Pons (tissue), 1 donor: ENCODE data around the gene ASS1.
"Not testable (repeated sequence)": the region's sequence is repeated elsewhere in the genome, so short reads cannot be mapped to it uniquely, and the experiment has no call there.

ENCODE experiments used
- DNase-seq: peaks from one replicate; pipeline ENCODE4 v3.0.0-alpha.2; 2016; ENCODE audit warnings: low spot score

The ASS1 gene

DNA sequence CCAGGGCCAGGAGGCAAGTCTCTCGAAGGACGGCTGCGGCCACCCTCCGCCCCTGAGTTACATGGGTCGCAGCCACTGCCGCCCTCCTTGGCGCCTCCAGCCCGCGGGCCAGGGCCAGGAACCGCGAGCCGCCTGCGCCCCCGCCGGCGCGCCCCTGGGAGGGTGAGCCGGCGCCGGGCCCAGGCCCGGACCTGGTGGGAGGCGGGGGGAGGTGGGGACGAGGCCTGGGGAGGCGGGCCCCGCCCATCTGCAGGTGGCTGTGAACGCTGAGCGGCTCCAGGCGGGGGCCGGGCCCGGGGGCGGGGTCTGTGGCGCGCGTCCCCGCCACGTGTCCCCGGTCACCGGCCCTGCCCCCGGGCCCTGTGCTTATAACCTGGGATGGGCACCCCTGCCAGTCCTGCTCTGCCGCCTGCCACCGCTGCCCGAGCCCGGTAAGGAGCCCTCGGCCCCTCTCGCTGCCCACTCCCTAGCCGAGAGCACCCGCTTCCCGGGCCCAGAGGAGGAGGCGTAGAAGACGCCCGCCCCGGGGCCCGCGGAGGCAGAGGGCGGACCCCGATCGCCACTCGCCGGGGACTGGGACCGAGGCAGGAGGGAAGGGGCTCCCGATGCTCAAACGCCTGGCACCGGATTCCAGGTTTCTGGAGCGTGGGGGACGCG lies at the start of gene ASS1:
Gene ASS1, plus strand, starts transcription at position 397 of the 657 bp plus-strand sequence. CDS start 7,268 bp downstream, outside the sequence.
- DNase-seq = no peak

GRCh38 chr9:130395810-130396435 lies 48.8 kb upstream of the ASS1 start:
- DNase-seq = no peak

GRCh38 chr9:130396581-130396980 lies 48.2 kb upstream of the ASS1 start:
- no peak for DNase-seq

DNA sequence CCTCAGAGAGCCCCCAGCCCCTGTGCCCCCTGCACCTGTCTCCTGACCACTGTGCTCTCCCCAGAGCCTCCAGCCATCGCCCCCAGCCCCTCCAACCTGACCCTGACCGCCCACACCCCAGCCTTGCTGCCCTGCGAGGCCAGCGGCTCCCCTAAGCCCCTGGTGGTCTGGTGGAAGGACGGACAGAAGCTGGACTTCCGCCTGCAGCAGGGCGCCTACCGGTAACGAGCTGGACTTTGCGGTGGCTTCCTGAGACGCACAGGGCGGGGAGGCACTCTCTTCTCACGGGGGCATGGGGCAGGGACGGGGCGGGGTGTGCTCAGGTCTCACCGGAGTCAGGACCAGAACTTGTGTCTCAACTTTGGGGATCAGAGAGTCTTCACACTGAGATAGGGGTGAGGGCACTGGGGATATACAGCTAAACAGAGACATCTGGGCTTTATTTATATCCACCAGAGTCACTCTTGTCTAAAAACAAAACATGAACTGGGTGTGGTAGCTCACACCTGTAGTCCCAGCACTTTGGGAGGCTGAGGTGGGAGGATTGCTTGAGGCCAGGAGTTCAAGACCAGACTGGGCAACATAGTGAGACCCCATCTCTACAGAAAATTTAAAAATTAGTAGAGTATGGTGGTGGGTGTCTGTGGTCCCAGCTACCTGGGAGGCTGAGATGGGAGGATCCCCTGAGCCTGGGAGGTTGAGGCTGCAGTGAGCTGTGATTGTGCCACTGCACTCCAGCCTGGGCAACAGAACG lies 46.1 kb upstream of the ASS1 start:
- DNase-seq = no peak

DNA sequence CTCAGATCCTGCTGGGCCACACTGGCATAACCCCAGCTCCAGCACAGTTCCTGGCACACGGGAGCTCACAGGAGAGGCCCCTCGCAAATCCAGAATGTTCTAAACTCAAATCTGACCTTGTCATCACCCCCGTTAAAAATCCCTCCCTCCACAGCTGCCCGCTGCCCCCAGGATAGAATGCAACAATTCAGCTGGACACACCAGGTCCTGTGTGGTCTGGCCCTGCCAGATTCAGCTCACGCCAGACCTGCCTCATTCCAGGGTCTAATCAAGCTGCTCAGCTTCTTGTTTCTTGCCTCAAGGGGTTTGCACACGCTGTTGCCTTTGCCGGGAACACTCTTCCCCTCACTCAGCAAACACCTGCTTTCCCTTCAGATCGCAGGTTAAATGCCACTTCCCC lies 45.0 kb upstream of the ASS1 start:
- DNase-seq = no peak

DNA sequence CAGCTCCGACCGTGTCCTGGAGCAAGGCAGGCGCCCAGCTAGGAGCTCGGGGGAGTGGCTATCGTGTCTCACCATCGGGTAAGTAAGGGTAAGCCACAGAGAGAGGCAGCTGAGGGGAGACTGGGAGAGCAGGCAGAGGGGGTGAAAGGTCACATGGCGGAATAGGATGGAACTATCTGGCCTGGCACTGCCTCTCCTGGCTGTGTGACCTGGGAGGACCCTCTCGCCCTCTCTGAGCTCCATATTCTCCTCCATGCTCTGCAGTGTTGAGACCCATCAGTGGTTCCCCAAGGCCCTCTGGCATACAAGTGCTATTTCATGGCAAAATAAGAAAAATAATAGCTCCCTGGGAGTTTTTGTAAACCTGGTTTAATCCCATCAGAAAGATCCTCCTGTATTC lies 43.9 kb upstream of the ASS1 start:
- DNase-seq = no peak

- not testable (repeated sequence) for DNase-seq
Measured at GRCh38 chr9:130401742-130402141, 43.0 kb upstream of the ASS1 start.

DNA sequence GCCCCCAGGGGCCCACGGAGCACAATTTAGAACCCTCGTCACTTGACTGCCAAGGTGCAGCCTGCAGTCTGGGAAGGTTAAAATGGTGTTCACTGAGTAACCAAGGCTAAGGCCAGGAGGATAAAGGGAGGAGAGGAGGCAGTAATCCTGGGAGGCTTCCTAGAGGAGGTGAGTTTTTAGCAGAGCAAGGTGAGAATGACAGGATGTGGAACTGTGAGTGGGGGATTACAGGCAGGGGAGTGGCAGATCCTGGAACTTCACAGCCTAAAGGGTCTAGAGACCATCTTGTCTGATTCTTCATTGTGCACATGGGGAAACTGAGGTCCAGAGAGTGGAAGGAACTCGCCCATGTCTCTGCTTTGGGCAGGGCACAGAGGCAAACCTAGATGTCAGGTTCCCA lies 42.5 kb upstream of the ASS1 start:
- DNase-seq = no peak

GRCh38 chr9:130402645-130403440 lies 41.9 kb upstream of the ASS1 start:
- DNase-seq = no peak

DNA sequence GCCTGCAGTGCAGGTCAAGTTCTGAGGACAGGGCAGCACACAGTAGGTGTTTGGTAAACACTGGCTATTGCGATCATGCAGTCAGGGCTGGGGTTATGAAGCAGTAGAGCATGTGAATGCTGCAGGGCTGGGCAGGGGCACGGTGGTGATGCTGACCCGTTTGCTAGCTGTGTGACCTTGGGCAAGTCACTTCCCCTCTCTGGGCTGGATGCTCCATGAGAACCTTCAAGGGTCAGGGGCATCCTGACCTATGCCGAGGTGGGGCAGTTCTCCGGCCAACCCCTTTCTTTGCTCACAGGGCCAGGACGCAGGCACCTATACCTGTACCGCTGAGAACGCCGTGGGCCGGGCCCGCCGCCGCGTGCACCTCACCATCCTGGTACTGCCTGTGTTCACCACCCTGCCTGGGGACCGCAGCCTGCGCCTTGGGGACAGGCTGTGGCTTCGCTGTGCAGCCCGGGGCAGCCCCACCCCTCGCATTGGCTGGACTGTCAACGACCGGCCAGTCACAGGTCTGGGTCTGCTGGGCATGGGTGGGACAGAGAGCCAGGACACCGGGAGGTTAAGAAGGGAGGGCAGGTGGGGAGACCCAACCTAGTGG lies 39.0 kb upstream of the ASS1 start:
- no peak for DNase-seq

DNA sequence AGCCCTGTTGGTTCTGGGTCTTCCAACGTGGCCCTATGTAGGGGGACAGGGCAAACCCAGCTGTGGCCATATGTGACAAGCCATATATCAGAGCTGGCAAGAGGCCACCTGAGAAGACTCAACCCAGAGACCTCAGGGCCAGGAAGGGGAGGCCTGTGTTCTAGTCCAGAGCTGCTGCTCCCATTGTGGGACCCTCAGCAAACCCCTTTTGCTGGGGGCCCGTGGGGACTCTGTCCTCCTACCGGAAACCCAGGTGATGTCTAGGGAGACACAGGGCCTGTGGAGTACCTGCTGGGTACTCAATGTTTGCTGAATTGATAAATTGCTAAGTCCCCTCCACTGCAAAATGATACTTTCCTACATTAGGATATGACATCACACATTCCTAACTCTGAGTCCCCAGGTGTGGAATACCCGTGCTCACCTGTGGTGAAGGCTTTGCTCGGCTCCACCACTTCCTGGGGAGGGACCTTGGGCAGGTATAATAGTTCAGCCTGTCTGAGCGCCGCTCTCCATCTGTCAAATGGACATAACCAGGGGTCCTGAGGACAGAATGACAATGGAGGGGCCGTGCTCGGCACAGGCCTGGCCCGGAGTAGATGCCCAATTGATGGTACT lies 38.4 kb upstream of the ASS1 start:
- no peak for DNase-seq

GRCh38 chr9:130407916-130408663 lies 36.7 kb upstream of the ASS1 start:
- no peak for DNase-seq

DNA sequence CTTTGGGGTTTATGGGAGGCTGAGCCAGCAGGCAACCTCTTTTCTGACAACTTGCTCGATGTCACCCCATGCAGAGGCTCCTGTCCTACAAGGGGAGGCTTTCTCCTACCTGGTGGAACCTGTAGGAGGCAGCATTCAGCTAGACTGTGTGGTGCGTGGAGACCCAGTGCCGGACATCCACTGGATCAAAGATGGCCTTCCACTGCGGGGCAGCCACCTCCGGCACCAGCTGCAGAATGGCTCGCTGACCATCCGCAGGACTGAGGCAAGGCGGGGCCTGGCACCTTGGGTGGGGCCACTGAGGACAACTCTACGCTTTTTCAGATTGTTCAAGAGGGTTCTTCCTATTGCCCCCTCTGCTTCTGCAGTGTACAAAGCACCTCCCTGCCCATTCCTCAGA lies 36.1 kb upstream of the ASS1 start:
- no peak for DNase-seq

- no peak for DNase-seq
Measured at GRCh38 chr9:130409246-130409645, 35.5 kb upstream of the ASS1 start.

DNA sequence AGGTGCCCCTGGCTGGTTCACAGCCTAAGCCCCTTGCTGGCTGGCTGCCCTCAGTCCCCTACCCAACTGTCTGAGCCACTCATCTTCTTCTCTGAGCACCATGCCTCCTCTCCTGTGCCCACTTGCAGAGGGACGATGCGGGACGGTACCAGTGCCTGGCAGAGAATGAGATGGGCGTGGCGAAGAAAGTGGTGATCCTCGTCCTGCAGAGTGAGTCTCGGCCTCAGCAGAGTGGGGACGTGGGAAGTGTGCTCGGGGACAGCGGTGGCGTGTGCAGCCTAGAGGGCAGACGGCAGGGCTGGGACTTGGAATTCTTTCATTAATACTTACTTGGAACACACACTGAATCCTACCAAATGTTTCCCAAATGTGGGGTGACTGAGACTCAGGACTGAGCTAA lies 34.3 kb upstream of the ASS1 start:
- DNase-seq = no peak

DNA sequence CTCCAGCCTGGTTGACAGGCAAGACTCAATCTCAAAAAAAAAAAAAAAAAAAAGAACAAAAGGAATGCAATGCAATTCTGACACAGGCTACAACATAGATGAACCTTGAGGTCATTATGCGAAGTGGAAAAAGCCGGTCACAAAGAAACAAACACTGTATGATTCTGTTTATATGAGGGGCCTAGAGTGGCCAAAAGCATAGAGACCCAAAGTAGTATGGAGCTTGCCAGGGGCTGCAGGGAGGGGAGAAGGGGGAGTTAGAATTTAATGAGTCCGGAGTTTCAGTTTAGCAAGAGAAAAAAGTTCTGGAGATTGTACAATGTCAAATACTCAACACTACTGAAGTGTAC lies 33.2 kb upstream of the ASS1 start:
- no peak for DNase-seq

DNA sequence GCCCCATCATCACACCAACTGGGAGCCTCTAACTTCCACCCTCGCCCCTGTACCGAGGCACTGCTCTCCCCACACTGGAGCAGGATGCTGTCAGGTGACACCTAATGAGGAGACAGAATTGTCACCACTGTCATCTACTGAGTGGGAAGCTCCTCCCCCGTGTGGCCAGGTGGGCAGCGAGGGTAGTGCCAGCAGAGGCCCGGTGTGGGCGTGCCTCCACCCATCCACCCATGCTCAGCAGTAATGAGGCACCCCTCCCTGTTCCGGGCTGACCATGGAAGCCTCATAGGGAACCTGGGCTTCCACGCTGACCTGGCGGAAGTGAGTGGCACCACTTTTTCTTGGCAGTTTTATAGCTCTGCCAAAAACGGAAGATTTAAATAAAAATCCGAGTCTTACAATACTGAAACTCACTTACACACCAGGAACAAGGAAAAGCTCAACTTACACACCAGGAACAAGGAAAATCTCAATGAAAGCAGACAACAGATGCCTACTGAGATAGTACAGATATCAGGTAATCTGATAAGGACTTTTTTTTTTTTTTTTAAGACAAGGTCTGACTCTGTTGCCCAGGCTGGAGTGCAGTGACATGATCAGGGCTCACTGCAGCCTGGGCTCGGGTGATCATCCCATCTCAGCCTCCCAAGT lies 30.6 kb upstream of the ASS1 start:
- DNase-seq = no peak

- no peak for DNase-seq
Measured at GRCh38 chr9:130414910-130415746, 29.6 kb upstream of the ASS1 start.

- DNase-seq = no peak
Measured at GRCh38 chr9:130417602-130418001, 27.2 kb upstream of the ASS1 start.

GRCh38 chr9:130418776-130419175 lies 26.0 kb upstream of the ASS1 start:
- DNase-seq = no peak
